Endothelial cell of umbilical vein (primary cell): ENCODE data around the gene ASIC4. TPM values are rescaled to one million over a fixed set of nuclear protein-coding genes. Genes with fewer than 3 reads are reported as not detected.

ENCODE experiments used
- BruUV-seq: library from RNA; stranded (reverse); fragments of 400-500 nt; replicated peaks from 2 replicates; lab custom pipeline; 2021; lab: Mats Ljungman, UMichigan
- CTCF ChIA-PET: fragments of 300-600, 350-600 bp; sonication (Branson Sonifier 250); formaldehyde crosslinking; loops from one replicate; lab custom pipeline; 2021; ENCODE audit warnings: antibody characterized with exemption, inconsistent platforms; lab: Charles Lee
- POLR2A ChIA-PET: fragments of 300-600, 350-600 bp; sonication (Branson Sonifier 250); formaldehyde crosslinking; loops from one replicate; lab custom pipeline; 2021; ENCODE audit warnings: antibody characterized with exemption, inconsistent platforms; lab: Charles Lee
- DNase-seq: peaks from one replicate; pipeline ENCODE4 v3.0.0-alpha.2; 2011; ENCODE audit warnings: low read depth, low spot score
- FAIRE-seq: peaks from 2 replicates; lab custom pipeline; 2011; peaks lifted over from hg19 to GRCh38; lab: Jason Lieb, UNC
- H2AFZ ChIP-seq: 2 replicates; pipeline ENCODE4 v1.6.0; 2012; ENCODE audit warnings: low read depth, low read length, control low read depth, inconsistent platforms
- H3K27ac ChIP-seq: 2 replicates; pipeline ENCODE4 v1.5.1; 2011; ENCODE audit warnings: low read depth, mild to moderate bottlenecking, control low read depth, low read length, moderate library complexity; ENCODE audit not compliant: insufficient read depth
- H3K27me3 ChIP-seq, 2 experiments: 2 replicates each; pipeline versions ENCODE4 v1.6.0 to v1.6.1; 2011; ENCODE audit warnings: low read length in 2 of 2, mixed read lengths in 1 of 2; ENCODE audit not compliant: control insufficient read depth in 2 of 2, insufficient read depth in 2 of 2
- H3K36me3 ChIP-seq, 2 experiments: 2 replicates in 1 of 2; 3 replicates in 1 of 2; pipeline ENCODE4 v1.5.1; 2011; ENCODE audit warnings: low read length in 2 of 2, mild to moderate bottlenecking in 1 of 2, moderate library complexity in 1 of 2; ENCODE audit not compliant: control insufficient read depth in 2 of 2, insufficient read depth in 2 of 2; ENCODE audit errors: extremely low read depth in 1 of 2
- H3K4me1 ChIP-seq: 3 replicates; pipeline ENCODE4 v1.5.1; 2011; ENCODE audit warnings: mild to moderate bottlenecking, low read length; ENCODE audit not compliant: control insufficient read depth, insufficient read depth; ENCODE audit errors: extremely low read depth
- H3K4me2 ChIP-seq: 2 replicates; pipeline ENCODE4 v1.6.1; 2011; ENCODE audit warnings: low read length, control low read depth, mixed read lengths; ENCODE audit not compliant: insufficient read depth
- H3K4me3 ChIP-seq, 3 experiments: fragments of 200-600 bp in 1 of 3; sonication (generic), shearing (Covaris generic) in 1 of 3; replicated peaks in 1 of 3; 2 replicates each; pipeline ENCODE4 v1.5.1; 2011 to 2016; ENCODE audit warnings: control low read depth in 3 of 3, low read length in 3 of 3, mild to moderate bottlenecking in 2 of 3, inconsistent platforms in 1 of 3, low read depth in 1 of 3, moderate library complexity in 1 of 3; ENCODE audit not compliant: insufficient read depth in 1 of 3
- H3K79me2 ChIP-seq: 2 replicates; pipeline ENCODE4 v1.6.0; 2012; ENCODE audit warnings: low read length, inconsistent platforms; ENCODE audit not compliant: control insufficient read depth, insufficient read depth
- H3K9ac ChIP-seq: replicated peaks from 2 replicates; pipeline ENCODE3; 2011; ENCODE audit warnings: low read length, control low read depth; ENCODE audit not compliant: insufficient read depth; ENCODE audit errors: extremely low read depth
- H3K9me1 ChIP-seq: replicated peaks from 3 replicates; pipeline ENCODE4 v1.6.0; 2011; ENCODE audit warnings: mild to moderate bottlenecking, low read length; ENCODE audit not compliant: control insufficient read depth, insufficient read depth; ENCODE audit errors: extremely low read depth
- H3K9me3 ChIP-seq: replicated peaks from 2 replicates; pipeline ENCODE4 v1.5.1; 2012; ENCODE audit warnings: low read length, inconsistent platforms; ENCODE audit not compliant: control insufficient read depth, insufficient read depth
- H4K20me1 ChIP-seq: replicated peaks from 2 replicates; pipeline ENCODE3; 2011; ENCODE audit warnings: mild to moderate bottlenecking, low read length; ENCODE audit not compliant: control insufficient read depth, insufficient read depth; ENCODE audit errors: extremely low read depth
- EZH2 ChIP-seq: IDR thresholded peaks from 2 replicates; pipeline ENCODE4 v1.6.1; 2012; ENCODE audit warnings: borderline replicate concordance, low read depth, mild to moderate bottlenecking, moderate library complexity, low read length, inconsistent platforms; ENCODE audit not compliant: severe bottlenecking
- FOS ChIP-seq: IDR thresholded peaks from 2 replicates; pipeline ENCODE4 v1.6.1; 2011; ENCODE audit warnings: mild to moderate bottlenecking, low read length, moderate library complexity, borderline replicate concordance; ENCODE audit not compliant: insufficient read depth
- GATA2 ChIP-seq: IDR thresholded peaks from 2 replicates; pipeline ENCODE4 v1.7.0; 2011; ENCODE audit warnings: low read depth, mild to moderate bottlenecking, moderate library complexity, mixed read lengths, low read length; ENCODE audit not compliant: insufficient read length, insufficient read depth
- JUN ChIP-seq: IDR thresholded peaks from 2 replicates; pipeline ENCODE4 v1.6.1; 2011; ENCODE audit warnings: borderline replicate concordance, low read depth; ENCODE audit not compliant: insufficient read length, insufficient read depth
- MYC ChIP-seq: IDR thresholded peaks from one replicate; pipeline ENCODE4 v1.6.1; 2011; ENCODE audit warnings: mild to moderate bottlenecking, low read depth, low read length
- POLR2A ChIP-seq: IDR thresholded peaks from 2 replicates; pipeline ENCODE4 v1.6.1; 2012; ENCODE audit warnings: low read depth, mild to moderate bottlenecking, control low read depth, low read length
- POLR2AphosphoS5 ChIP-seq: IDR thresholded peaks from 2 replicates; pipeline ENCODE4 v1.6.1; 2012; ENCODE audit warnings: low read depth, mild to moderate bottlenecking, control low read depth, low read length, moderate library complexity; ENCODE audit not compliant: insufficient read depth
- dilution Hi-C: fragments of 300-500 bp; cut with MboI; formaldehyde crosslinking; loops from one replicate; pipeline ENCODE4 v1.15.0; 2019; ENCODE audit warnings: low sequenced_read_pairs; ENCODE audit not compliant: extremely low pct_ligation_motif_present
- intact Hi-C: fragments of 100-400 bp; cut with micrococcal nuclease; formaldehyde crosslinking; loops from one replicate; pipeline ENCODE4 v1.10.0; 2022
- polyA plus RNA-seq, 4 experiments: library from polyadenylated mRNA; depleted of rRNA in 3 of 4; stranded (reverse) in 3 of 4; unstranded in 1 of 4; fragments of >200 nt; gene quantifications; 2 replicates each; pipeline versions ENCODE4 v1.2.1 to v1.2.3, GENCODE V29; 2011 to 2012; ENCODE audit warnings: missing spikeins in 1 of 4
- total RNA-seq: library from RNA; stranded (reverse); gene quantifications from 2 replicates; pipeline ENCODE4 v1.2.3, GENCODE V29; 2021
- TF ChIP-seq, protein P1 (sequence below), 2 donors: IDR thresholded peaks; 1 replicate in 1 of 2; 2 replicates in 1 of 2; pipeline ENCODE4 v1.5.1; 2011; ENCODE audit warnings: low read length in 2 of 2, mild to moderate bottlenecking in 2 of 2, moderate library complexity in 2 of 2, control low read depth in 1 of 2, inconsistent platforms in 1 of 2, low read depth in 1 of 2; ENCODE audit not compliant: insufficient read depth in 1 of 2; ENCODE audit errors: extremely low read depth in 1 of 2
- TF ChIP-seq, protein P2 (sequence below): IDR thresholded peaks from 2 replicates; pipeline ENCODE4 v1.6.1; 2011; ENCODE audit not compliant: insufficient read depth, insufficient read length

The ASIC4 gene
- total and polyA plus RNA-seq, 2 donors (not counting 3 experiments of a cell fraction or from before 2014, with no cell fraction given), result not detected

DNA sequence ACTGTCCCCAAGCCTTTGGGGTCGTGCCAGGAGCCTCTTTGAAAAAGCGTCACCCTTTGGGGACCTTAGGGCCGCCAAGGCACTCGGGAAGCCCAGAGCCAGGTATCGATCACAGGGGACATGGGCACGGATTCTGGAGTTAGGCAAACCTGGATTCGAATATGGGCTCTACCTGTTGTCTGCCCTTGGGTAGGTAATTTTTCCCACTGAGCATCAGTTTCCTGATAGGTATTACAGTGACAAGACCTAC, 38.8 kb downstream of the ASIC4 start:
- Histone ChIP-seq H3K9me1 (no peaks in the 10 kb centered on the region), H4K20me1 (no peaks in the 10 kb centered on the region), H3K27me3 (peaks cover 19 to 20% of the 10 kb centered on the region in 2 experiments), H3K36me3 (no peaks in the 10 kb centered on the region), H3K9ac (no peak overlapping the region), H3K4me2 (no peak overlapping the region), H3K4me1 (no peaks in the 10 kb centered on the region), H3K79me2 (no peaks in the 10 kb centered on the region), H2AFZ (no peak overlapping the region), H3K4me3 (no peak overlapping the region), H3K9me3 (no peaks in the 10 kb centered on the region), H3K27ac (no peak overlapping the region)
- intact Hi-C loops, result no loop called here
- BruUV-seq, result no TSS peak
- TF ChIP-seq GATA2 (no peak), FOS (no peak), POLR2A (no peak), JUN (no peak), POLR2AphosphoS5 (no peak), MYC (no peak), EZH2 (no peak)
- TF ChIP-seq, protein P1, sequence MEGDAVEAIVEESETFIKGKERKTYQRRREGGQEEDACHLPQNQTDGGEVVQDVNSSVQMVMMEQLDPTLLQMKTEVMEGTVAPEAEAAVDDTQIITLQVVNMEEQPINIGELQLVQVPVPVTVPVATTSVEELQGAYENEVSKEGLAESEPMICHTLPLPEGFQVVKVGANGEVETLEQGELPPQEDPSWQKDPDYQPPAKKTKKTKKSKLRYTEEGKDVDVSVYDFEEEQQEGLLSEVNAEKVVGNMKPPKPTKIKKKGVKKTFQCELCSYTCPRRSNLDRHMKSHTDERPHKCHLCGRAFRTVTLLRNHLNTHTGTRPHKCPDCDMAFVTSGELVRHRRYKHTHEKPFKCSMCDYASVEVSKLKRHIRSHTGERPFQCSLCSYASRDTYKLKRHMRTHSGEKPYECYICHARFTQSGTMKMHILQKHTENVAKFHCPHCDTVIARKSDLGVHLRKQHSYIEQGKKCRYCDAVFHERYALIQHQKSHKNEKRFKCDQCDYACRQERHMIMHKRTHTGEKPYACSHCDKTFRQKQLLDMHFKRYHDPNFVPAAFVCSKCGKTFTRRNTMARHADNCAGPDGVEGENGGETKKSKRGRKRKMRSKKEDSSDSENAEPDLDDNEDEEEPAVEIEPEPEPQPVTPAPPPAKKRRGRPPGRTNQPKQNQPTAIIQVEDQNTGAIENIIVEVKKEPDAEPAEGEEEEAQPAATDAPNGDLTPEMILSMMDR (IDR thresholded peaks at IDR 0.05; ENCODE audit: extremely low read depth in 1 of 2, insufficient read depth in 1 of 2, low read depth in 1 of 2, low read length in 2 of 2), result no peak
- TF ChIP-seq, protein P2, sequence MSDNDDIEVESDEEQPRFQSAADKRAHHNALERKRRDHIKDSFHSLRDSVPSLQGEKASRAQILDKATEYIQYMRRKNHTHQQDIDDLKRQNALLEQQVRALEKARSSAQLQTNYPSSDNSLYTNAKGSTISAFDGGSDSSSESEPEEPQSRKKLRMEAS, result no peak
- FAIRE-seq (no peak), DNase-seq (no peak)
- ChIA-PET CTCF (interaction anchor here (0.9 to 1.4 kb wide), 6 partner anchors 8 to 57 kb away, joined by 3 to 9 read pairs (median 4); partner anchors contain the start of gene OBSL1), POLR2A (no interaction called here)
- dilution Hi-C loops, result no loop called here
